Fibroblast of lung (primary cell): ENCODE results near the gene HSPB6.

Experiments
- EZH2 ChIP-seq: IDR thresholded peaks from 2 replicates; pipeline ENCODE4 v1.5.1; 2012; ENCODE audit warnings: low read length, control low read depth, mild to moderate bottlenecking; ENCODE audit errors: missing control alignments
- TF ChIP-seq, protein P1 (sequence below), 2 donors: IDR thresholded peaks in 1 of 2; conservative IDR thresholded peaks in 1 of 2; 1 replicate in 1 of 2; 2 replicates in 1 of 2; pipeline ENCODE4 v1.5.1; 2011 to 2012; ENCODE audit warnings: low read length in 2 of 2, control low read depth in 1 of 2, inconsistent platforms in 1 of 2, low read depth in 1 of 2, mild to moderate bottlenecking in 1 of 2

DNA sequence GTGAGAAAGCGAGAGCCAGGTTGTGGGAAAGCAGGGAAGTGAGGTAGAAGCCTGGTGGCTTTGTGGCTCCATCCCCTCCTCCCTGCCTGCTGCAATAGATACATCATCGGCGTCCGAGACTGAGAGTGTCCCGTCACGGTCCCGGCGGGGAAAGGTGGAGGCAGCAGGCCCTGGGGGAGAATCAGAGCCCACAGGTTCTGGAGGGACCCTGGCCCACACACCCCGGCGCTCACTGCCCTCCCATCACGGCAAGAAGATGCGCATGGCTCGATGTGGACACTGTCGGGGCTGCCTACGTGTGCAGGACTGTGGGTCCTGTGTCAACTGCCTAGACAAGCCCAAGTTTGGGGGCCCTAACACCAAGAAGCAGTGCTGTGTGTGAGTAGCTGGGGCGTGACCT lies 33.9 kb downstream of the HSPB6 start:
- TF ChIP-seq, protein P1, sequence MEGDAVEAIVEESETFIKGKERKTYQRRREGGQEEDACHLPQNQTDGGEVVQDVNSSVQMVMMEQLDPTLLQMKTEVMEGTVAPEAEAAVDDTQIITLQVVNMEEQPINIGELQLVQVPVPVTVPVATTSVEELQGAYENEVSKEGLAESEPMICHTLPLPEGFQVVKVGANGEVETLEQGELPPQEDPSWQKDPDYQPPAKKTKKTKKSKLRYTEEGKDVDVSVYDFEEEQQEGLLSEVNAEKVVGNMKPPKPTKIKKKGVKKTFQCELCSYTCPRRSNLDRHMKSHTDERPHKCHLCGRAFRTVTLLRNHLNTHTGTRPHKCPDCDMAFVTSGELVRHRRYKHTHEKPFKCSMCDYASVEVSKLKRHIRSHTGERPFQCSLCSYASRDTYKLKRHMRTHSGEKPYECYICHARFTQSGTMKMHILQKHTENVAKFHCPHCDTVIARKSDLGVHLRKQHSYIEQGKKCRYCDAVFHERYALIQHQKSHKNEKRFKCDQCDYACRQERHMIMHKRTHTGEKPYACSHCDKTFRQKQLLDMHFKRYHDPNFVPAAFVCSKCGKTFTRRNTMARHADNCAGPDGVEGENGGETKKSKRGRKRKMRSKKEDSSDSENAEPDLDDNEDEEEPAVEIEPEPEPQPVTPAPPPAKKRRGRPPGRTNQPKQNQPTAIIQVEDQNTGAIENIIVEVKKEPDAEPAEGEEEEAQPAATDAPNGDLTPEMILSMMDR (conservative IDR thresholded peaks at IDR 0.05 in 1 of 2, IDR thresholded peaks at IDR 0.05 in 1 of 2; ENCODE audit: low read depth in 1 of 2, low read length in 2 of 2) = no peak
- no peak for TF ChIP-seq EZH2
